GM12878 (cell line): ENCODE data around the gene SHROOM3. TPM values are rescaled to one million over a fixed set of nuclear protein-coding genes. Genes with fewer than 3 reads are reported as not detected.

Source experiments
- ATAC-seq: fragments of 200-7000 bp; cut with Tn5 transposase; 3 replicates; pipeline ENCODE4 v1.9.1; 2020; ENCODE audit warnings: mild to moderate bottlenecking, moderate library complexity
- BruUV-seq: library from RNA; stranded (reverse); fragments of 400-500 nt; replicated peaks from 2 replicates; lab custom pipeline; 2021; lab: Mats Ljungman, UMichigan
- CTCF ChIA-PET: fragments of 300-600 bp; sonication (Branson Sonifier 250); formaldehyde crosslinking; extraction: SDS; loops from one replicate; lab custom pipeline; 2021; ENCODE audit warnings: inconsistent platforms; lab: Yijun Ruan, JAX
- POLR2A ChIA-PET: fragments of 350-600 bp; formaldehyde crosslinking; extraction: SDS; loops from one replicate; lab custom pipeline; 2021; ENCODE audit warnings: inconsistent platforms; lab: Charles Lee
- RAD21 ChIA-PET: fragments of 300-600 bp; sonication (Branson Sonifier 250); formaldehyde crosslinking; loops from one replicate; lab custom pipeline; 2023; ENCODE audit warnings: antibody characterized with exemption; ENCODE audit not compliant: unreplicated experiment; lab: Charles Lee
- SMC1A ChIA-PET: fragments of 300-600 bp; sonication (Branson Sonifier 250); formaldehyde crosslinking; loops from one replicate; lab custom pipeline; 2023; ENCODE audit not compliant: unreplicated experiment, uncharacterized antibody; lab: Charles Lee
- DNase-seq: peaks from one replicate; pipeline ENCODE4 v3.0.0-alpha.2; 2011; ENCODE audit warnings: low read depth, low spot score
- FAIRE-seq: peaks from 3 replicates; lab custom pipeline; 2011; peaks lifted over from hg19 to GRCh38; lab: Jason Lieb, UNC
- H2AFZ ChIP-seq: 2 replicates; pipeline ENCODE4 v1.6.0; 2011; ENCODE audit warnings: low read depth, low read length, control low read depth; ENCODE audit not compliant: control insufficient read depth
- H3K27ac ChIP-seq: 2 replicates; pipeline ENCODE4 v1.5.1; 2011; ENCODE audit warnings: control low read depth; ENCODE audit not compliant: control insufficient read depth, insufficient read depth
- H3K27me3 ChIP-seq, 2 experiments: replicated peaks in 1 of 2; 2 replicates each; pipeline versions ENCODE4 v1.6.0 to v1.6.1; 2011; ENCODE audit warnings: low read length in 1 of 2; ENCODE audit not compliant: control insufficient read depth in 2 of 2, insufficient read depth in 2 of 2
- H3K36me3 ChIP-seq, 2 experiments: 2 replicates each; pipeline ENCODE4 v1.5.1; 2011; ENCODE audit warnings: low read length in 1 of 2; ENCODE audit not compliant: control insufficient read depth in 2 of 2, insufficient read depth in 2 of 2
- H3K4me1 ChIP-seq: 2 replicates; pipeline ENCODE4 v1.6.1; 2011; ENCODE audit warnings: mild to moderate bottlenecking, low read length, moderate library complexity, mixed read lengths; ENCODE audit not compliant: control insufficient read depth, insufficient read depth
- H3K4me2 ChIP-seq: 2 replicates; pipeline ENCODE4 v1.6.0; 2011; ENCODE audit warnings: control low read depth; ENCODE audit not compliant: control insufficient read depth, insufficient read depth
- H3K4me3 ChIP-seq: fragments of 200-600 bp; sonication (generic); 2 replicates; pipeline ENCODE4 v1.5.1; 2016
- H3K79me2 ChIP-seq: 2 replicates; pipeline ENCODE4 v1.6.0; 2011; ENCODE audit warnings: low read length; ENCODE audit not compliant: control insufficient read depth, insufficient read depth
- H3K9ac ChIP-seq: 2 replicates; pipeline ENCODE4 v1.8.0; 2011; ENCODE audit warnings: low read length, control low read depth, mixed read lengths; ENCODE audit not compliant: control insufficient read depth, insufficient read depth
- H3K9me3 ChIP-seq: replicated peaks from 3 replicates; pipeline ENCODE4 v1.5.1; 2011; ENCODE audit warnings: mild to moderate bottlenecking, low read length; ENCODE audit not compliant: control insufficient read depth, insufficient read depth
- H4K20me1 ChIP-seq: 2 replicates; pipeline ENCODE4 v1.6.0; 2011; ENCODE audit not compliant: control insufficient read depth, insufficient read depth
- BACH1 ChIP-seq: fragments of 450-650 bp; IDR thresholded peaks from 2 replicates; pipeline ENCODE4 v1.6.1; 2017; ENCODE audit warnings: mild to moderate bottlenecking, borderline replicate concordance
- BCL11A ChIP-seq: IDR thresholded peaks from 2 replicates; pipeline ENCODE4 v1.6.1; 2011; ENCODE audit warnings: low read depth, low read length
- BHLHE40 ChIP-seq, 2 experiments: fragments of 450-650 bp in 1 of 2; IDR thresholded peaks; 2 replicates each; pipeline ENCODE4 v1.6.1; 2011 to 2017; ENCODE audit warnings: low read depth in 2 of 2, borderline replicate concordance in 1 of 2, improper control_type of control experiment in 1 of 2, low read length in 1 of 2, mild to moderate bottlenecking in 1 of 2
- EED ChIP-seq: sonication (generic); IDR thresholded peaks from 2 replicates; pipeline ENCODE4 v1.6.1; 2016; ENCODE audit warnings: antibody characterized with exemption, low read depth
- HDAC6 ChIP-seq: fragments of 200-600 bp; sonication (generic); IDR thresholded peaks from one replicate; pipeline ENCODE4 v1.8.0; 2017; ENCODE audit warnings: antibody characterized with exemption; ENCODE audit not compliant: unreplicated experiment
- LARP7 ChIP-seq: fragments of 450-650 bp; IDR thresholded peaks from 2 replicates; pipeline ENCODE4 v1.6.1; 2017; ENCODE audit warnings: mild to moderate bottlenecking
- MAX ChIP-seq: IDR thresholded peaks from 2 replicates; pipeline ENCODE4 v1.6.1; 2012; ENCODE audit warnings: low read depth, low read length, improper control_type of control experiment
- MEF2A ChIP-seq: IDR thresholded peaks from 2 replicates; pipeline ENCODE4 v1.6.1; 2011; ENCODE audit warnings: low read depth, mild to moderate bottlenecking, low read length, moderate library complexity; ENCODE audit not compliant: insufficient read depth
- MLLT1 ChIP-seq: fragments of 450-650 bp; IDR thresholded peaks from 2 replicates; pipeline ENCODE4 v1.6.1; 2016; ENCODE audit warnings: mild to moderate bottlenecking
- MYB ChIP-seq: fragments of 150-350 bp; IDR thresholded peaks from 2 replicates; pipeline ENCODE4 v1.6.1; 2014; ENCODE audit warnings: mild to moderate bottlenecking, low read depth, low read length, borderline replicate concordance
- POLR2A ChIP-seq: IDR thresholded peaks from 2 replicates; pipeline ENCODE4 v1.6.1; 2011; ENCODE audit warnings: low read depth, mild to moderate bottlenecking, low read length
- RAD51 ChIP-seq: fragments of 450-650 bp; IDR thresholded peaks from 2 replicates; pipeline ENCODE4 v1.6.1; 2016; ENCODE audit warnings: moderate library complexity, mild to moderate bottlenecking, inconsistent platforms
- STAT1 ChIP-seq: fragments of 450-650 bp; conservative IDR thresholded peaks from 2 replicates; pipeline ENCODE4 v1.6.1; 2014; ENCODE audit warnings: antibody characterized with exemption, mild to moderate bottlenecking
- USF2 ChIP-seq: IDR thresholded peaks from 2 replicates; pipeline ENCODE4 v1.6.1; 2011; ENCODE audit warnings: low read depth, low read length, improper control_type of control experiment, borderline replicate concordance
- YBX1 ChIP-seq: fragments of 450-650 bp; IDR thresholded peaks from 2 replicates; pipeline ENCODE4 v1.6.1; 2016; ENCODE audit warnings: antibody characterized with exemption
- WGBS: methylation state at CpG from one replicate; pipeline ENCODE4 v1.1.6; 2016; ENCODE audit warnings: low lambda C conversion rate; ENCODE audit not compliant: insufficient replicate concordance, insufficient coverage; ENCODE audit errors: missing lambda C conversion rate; 5-methylcytosine and 5-hydroxymethylcytosine counted together
- in situ Hi-C: fragments of 300-500 bp; cut with MboI; formaldehyde crosslinking; loops from 9 replicates; pipeline ENCODE4 v1.14.3; 2018; ENCODE audit warnings: mixed read lengths
- intact Hi-C: fragments of 100-400 bp; cut with micrococcal nuclease; formaldehyde crosslinking; loops from one replicate; pipeline ENCODE4 v1.14.2; 2022; ENCODE audit not compliant: unreplicated experiment
- polyA plus RNA-seq, 11 experiments: library from polyadenylated mRNA; depleted of rRNA in 4 of 11; unstranded in 6 of 11; stranded (reverse) in 5 of 11; fragments of >200 nt; fragmentation: Nextera tagmentation in 4 of 11; fragmentation: Illumina TruSeq in 1 of 11; extraction: Ambion mirVana in 4 of 11; extraction: Trizol in 1 of 11; gene quantifications; 1 replicate in 1 of 11; 2 replicates in 10 of 11; pipeline versions ENCODE4 v1.2.1 to v1.2.3, GENCODE V29; 2011 to 2016; ENCODE audit warnings: inconsistent platforms in 2 of 11, missing spikeins in 2 of 11, low read depth in 1 of 11
- total RNA-seq, 4 experiments: library from RNA; depleted of rRNA in 3 of 4; stranded (reverse); fragments of >200 nt in 3 of 4; fragmentation: Illumina TruSeq in 1 of 4; extraction: Trizol in 1 of 4; gene quantifications; 2 replicates each; pipeline versions ENCODE4 v1.2.1 to v1.2.3, GENCODE V29; 2013 to 2021
- TF ChIP-seq, protein P1 (sequence below): fragments of 450-650 bp; formaldehyde crosslinking; IDR thresholded peaks from 2 replicates; pipeline ENCODE4 v1.4.0; 2020; ENCODE audit warnings: mild to moderate bottlenecking, moderate library complexity
- TF ChIP-seq, protein P2 (sequence below): IDR thresholded peaks from 2 replicates; pipeline ENCODE4 v1.6.1; 2012; ENCODE audit warnings: low read depth, low read length, improper control_type of control experiment

SHROOM3 gene
- total and polyA plus RNA-seq, 10 of the 15 experiments (the other 5 are each of a cell fraction or from before 2014, with no cell fraction given): under 0.01 to 0.29 (median 0.08) TPM; not detected in 1

GRCh38 chr4:76385974-76386373, 49.1 kb upstream of the SHROOM3 start:
- no peak for DNase-seq
- TF ChIP-seq MLLT1: no peak
- no peak for TF ChIP-seq RAD51
- TF ChIP-seq STAT1: no peak
- TF ChIP-seq, protein P1, sequence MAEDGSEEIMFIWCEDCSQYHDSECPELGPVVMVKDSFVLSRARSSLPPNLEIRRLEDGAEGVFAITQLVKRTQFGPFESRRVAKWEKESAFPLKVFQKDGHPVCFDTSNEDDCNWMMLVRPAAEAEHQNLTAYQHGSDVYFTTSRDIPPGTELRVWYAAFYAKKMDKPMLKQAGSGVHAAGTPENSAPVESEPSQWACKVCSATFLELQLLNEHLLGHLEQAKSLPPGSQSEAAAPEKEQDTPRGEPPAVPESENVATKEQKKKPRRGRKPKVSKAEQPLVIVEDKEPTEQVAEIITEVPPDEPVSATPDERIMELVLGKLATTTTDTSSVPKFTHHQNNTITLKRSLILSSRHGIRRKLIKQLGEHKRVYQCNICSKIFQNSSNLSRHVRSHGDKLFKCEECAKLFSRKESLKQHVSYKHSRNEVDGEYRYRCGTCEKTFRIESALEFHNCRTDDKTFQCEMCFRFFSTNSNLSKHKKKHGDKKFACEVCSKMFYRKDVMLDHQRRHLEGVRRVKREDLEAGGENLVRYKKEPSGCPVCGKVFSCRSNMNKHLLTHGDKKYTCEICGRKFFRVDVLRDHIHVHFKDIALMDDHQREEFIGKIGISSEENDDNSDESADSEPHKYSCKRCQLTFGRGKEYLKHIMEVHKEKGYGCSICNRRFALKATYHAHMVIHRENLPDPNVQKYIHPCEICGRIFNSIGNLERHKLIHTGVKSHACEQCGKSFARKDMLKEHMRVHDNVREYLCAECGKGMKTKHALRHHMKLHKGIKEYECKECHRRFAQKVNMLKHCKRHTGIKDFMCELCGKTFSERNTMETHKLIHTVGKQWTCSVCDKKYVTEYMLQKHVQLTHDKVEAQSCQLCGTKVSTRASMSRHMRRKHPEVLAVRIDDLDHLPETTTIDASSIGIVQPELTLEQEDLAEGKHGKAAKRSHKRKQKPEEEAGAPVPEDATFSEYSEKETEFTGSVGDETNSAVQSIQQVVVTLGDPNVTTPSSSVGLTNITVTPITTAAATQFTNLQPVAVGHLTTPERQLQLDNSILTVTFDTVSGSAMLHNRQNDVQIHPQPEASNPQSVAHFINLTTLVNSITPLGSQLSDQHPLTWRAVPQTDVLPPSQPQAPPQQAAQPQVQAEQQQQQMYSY (CRISPR knock-in tag): no peak
- no peak for TF ChIP-seq MYB
- no peak for TF ChIP-seq BCL11A
- TF ChIP-seq EED: no peak
- TF ChIP-seq POLR2A: no peak
- TF ChIP-seq BACH1: no peak
- no peak for TF ChIP-seq MEF2A
- no peak for TF ChIP-seq USF2
- TF ChIP-seq YBX1: no peak
- no peak for TF ChIP-seq BHLHE40 (IDR thresholded peaks at IDR 0.05; ENCODE audit: borderline replicate concordance in 1 of 2, low read depth in 2 of 2, low read length in 1 of 2)
- TF ChIP-seq LARP7: no peak
- TF ChIP-seq MAX: no peak
- no peak for TF ChIP-seq HDAC6
- TF ChIP-seq, protein P2, sequence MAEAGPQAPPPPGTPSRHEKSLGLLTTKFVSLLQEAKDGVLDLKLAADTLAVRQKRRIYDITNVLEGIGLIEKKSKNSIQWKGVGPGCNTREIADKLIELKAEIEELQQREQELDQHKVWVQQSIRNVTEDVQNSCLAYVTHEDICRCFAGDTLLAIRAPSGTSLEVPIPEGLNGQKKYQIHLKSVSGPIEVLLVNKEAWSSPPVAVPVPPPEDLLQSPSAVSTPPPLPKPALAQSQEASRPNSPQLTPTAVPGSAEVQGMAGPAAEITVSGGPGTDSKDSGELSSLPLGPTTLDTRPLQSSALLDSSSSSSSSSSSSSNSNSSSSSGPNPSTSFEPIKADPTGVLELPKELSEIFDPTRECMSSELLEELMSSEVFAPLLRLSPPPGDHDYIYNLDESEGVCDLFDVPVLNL: no peak
- RAD21 ChIA-PET: no interaction called here
- FAIRE-seq: no peak
- H3K27me3 ChIP-seq: no peaks in the 10 kb centered on the region; a peak in 1 of 4 replicates
- SMC1A ChIA-PET: no interaction called here
- no peak overlapping the region for H3K27ac ChIP-seq
- no peaks in the 10 kb centered on the region for H4K20me1 ChIP-seq
- H3K9me3 ChIP-seq: peaks cover 1% of the 10 kb centered on the region; the same call in 1 of the 3 replicates
- in situ Hi-C loops (no loop called here), intact Hi-C loops (no loop called here)
- H3K4me2 ChIP-seq: no peak overlapping the region
- H3K4me1 ChIP-seq: no peaks in the 10 kb centered on the region
- 40% methylated on average over 6 of the region's 6 CpGs for WGBS
- no peak overlapping the region for H2AFZ ChIP-seq
- H3K36me3 ChIP-seq: no peaks in the 10 kb centered on the region
- no peaks in the 10 kb centered on the region for H3K79me2 ChIP-seq
- CTCF ChIA-PET: no interaction called here
- H3K4me3 ChIP-seq: no peak overlapping the region
- BruUV-seq: no TSS peak
- H3K9ac ChIP-seq: no peak overlapping the region
- no peak for ATAC-seq
- POLR2A ChIA-PET: no interaction called here
